Kidney glomerular epithelial cell (primary cell): ENCODE results near the gene FDXR.

ENCODE experiments used
- DNase-seq: peaks from one replicate; lab custom pipeline; 2025; lab: John Stamatoyannopoulos, UW

The FDXR gene

GRCh38 chr17:74898376-74898946 is 25.7 kb upstream of the FDXR start:
- no peak for DNase-seq

- no peak for DNase-seq
Observed at GRCh38 chr17:74893936-74894671, 21.3 kb upstream of the FDXR start.

DNA sequence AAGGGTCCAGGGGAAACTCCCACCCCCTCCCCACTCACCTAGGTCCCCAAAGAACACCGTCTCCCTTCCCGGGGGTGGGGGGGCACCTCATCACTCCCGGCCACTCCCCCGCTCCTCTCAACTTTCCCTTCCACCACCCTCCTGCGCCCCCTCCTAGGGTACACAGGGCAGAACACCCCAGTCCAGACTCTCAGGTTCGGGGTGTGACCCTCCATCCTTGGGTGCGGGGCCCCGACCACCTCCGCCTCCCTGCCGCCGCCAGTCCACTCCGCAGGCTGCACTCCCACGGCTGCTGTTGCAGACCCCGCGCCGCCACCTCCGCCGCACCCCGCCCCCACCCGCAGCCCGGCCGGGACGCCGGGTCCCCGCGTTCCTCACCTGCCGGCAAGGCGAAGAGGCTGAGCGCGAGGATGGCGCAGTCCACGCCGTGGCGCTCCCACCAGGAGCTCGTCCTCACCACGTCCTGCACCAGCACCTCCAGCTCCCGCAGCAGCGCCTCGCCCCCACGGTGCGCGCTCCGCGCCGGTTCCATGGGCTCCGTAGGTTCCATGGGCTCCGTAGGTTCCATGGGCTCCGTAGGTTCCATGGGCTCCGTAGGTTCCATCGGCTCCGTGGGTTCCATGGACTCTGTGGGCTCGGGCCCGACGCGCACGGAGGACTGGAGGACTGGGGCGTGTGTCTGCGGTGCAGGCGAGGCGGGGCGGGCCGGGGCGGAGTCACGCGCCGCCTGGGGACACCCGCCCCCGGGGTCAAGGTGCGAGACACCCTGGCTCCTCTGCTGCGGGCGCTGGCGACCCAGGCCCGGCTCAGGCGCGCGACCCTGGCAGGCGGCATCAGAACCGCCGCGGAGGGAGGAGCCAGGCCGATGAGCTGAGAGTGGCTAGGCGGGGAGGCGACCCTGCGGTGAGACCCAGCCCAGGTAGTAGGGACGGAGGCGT is 20.4 kb upstream of the FDXR start, which contains the start of gene FADS6:
Gene FADS6, minus strand, starts transcription at position 660 of the 938 bp plus-strand sequence. Its CDS starts 38 bp downstream, at position 622.
- no peak for DNase-seq

DNA sequence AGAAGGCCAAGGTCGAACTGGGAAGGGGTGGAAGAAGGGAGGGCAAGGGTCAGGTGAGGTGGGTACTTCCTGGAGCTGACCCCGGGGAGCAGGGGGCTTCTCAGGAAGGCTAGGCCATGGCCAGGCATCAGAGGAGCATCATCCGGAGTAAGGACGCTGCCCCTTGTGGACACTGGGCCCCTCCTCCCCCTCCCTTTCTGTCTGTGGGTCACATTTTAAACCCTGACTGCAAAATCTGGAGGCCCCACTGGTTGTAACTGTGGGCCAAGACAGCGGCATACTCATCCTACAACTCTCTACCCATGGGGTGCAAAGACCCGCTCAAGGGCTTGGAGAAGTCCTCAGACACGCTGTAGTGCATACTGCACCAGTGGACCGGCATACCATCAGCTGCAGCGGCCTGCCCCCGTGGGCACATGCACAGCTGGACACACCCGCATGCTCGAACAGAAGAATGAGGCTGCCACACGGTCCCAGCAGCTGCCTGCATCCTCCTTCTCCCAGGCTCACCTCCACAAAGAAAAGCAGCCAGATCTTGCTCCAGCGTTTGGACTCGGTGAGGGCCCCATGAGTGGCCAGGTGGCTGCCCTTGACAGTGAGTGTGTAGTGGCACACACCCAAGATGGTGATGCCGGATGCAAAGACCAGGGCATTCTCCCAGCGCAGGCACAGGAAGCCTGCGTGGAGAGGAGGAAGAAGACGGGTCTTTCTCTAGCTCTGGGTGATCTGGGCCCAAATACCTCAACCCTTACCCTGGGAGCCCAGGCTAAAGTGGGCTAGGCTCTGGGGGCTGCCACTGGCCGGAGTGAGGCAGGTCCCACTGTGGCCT is 19.4 kb upstream of the FDXR start:
- no peak for DNase-seq

DNA sequence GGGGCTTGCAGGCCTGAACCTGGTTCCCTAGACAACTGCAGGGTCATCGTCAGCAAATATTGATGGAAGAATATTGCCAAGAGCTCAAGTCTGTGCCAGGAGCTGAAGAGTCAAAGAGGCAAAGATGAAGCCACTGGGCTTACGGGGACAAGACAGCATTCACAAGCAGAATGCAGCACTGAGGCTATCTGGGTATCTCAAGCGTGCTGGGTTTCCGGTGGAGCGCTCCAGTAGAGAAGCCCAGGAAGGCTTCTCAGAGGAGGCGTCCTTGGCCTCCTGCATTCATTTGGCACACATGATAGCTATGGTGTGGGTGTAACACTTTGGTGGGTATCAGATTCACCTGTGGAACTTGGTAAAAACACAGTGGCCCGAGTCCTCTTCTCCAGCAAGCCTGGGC is 17.8 kb upstream of the FDXR start:
- no peak for DNase-seq

DNA sequence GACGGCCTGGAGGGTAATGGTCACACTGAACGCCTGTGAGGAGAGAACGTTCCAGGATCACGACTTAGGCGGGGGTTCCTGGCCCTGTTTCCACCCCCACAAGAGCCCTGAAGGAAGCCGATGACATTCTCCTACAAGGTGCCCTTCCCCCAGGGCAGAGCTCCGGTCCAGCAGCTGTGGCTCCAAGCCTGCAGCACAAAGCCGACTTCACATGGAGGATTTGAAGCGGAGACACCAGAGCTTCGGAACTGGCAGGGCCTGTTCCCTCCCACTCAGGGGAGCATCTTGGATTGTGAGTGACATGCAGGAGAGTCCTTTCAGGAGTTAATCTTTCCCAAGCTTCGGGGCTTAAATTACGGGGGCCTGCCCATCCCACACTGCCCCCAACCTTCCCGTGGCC is 15.7 kb upstream of the FDXR start:
- DNase-seq, result no peak

GRCh38 chr17:74883241-74883745 is 10.5 kb upstream of the FDXR start:
- DNase-seq, result no peak

GRCh38 chr17:74882517-74883240 is 9.9 kb upstream of the FDXR start:
- no peak for DNase-seq

- no peak for DNase-seq
Observed at GRCh38 chr17:74881073-74881472, 8.3 kb upstream of the FDXR start.

GRCh38 chr17:74879308-74879707 is 6.5 kb upstream of the FDXR start:
- no peak for DNase-seq

GRCh38 chr17:74878658-74879057 is 5.9 kb upstream of the FDXR start:
- DNase-seq, result no peak

- DNase-seq, result no peak
Observed at GRCh38 chr17:74877592-74878548, 5.1 kb upstream of the FDXR start.

DNA sequence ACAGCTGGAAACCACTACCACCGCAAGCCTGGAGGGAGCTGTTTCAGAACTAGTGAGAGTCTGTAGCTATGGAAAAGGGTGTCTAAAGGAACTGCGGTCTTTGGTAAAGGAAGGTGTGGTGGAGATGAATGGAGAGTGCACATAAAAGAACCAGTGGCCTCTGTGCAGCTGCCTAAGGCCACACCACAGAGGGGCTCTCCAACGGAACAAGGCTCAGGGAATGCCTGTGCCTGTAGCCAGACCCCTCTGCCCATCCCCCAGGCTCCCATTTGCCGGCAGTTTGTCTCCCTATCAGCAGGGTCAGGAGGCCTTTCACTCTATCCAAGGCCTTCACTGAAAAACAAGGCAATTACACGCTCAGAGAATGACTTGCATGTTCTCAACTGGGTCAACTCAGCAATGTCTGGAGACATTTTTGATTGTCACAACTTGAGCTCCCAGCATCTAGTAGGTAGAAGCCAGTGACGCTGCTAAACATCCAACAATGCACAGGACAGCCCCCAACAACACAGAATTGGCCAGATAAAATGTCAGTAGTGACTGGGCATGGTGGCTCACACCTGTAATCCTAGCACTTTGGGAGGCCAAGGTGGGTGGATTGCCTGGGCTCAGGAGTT is 3.3 kb upstream of the FDXR start:
- DNase-seq, result no peak

GRCh38 chr17:74875155-74875976 is 2.6 kb upstream of the FDXR start:
- no peak for DNase-seq

DNA sequence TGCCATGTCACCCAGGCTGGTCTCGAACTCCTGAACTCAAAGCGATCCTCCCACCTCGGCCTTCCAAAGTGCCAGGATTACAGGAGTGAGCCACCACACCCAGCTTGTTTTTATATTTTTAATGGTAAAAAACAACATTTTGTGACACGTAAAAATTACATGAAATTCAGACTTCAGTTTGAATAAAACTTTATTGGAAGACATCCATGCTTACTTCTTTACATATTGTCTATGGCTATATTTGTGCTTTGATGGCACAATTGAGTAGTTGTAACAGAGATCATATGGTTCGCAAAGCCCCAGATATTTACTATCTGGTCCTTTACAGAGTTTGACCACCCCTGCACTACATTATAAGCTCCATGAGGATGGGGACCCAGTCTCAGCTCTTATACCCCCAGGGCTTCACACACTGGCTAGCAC is 1.8 kb upstream of the FDXR start:
- no peak for DNase-seq

DNA sequence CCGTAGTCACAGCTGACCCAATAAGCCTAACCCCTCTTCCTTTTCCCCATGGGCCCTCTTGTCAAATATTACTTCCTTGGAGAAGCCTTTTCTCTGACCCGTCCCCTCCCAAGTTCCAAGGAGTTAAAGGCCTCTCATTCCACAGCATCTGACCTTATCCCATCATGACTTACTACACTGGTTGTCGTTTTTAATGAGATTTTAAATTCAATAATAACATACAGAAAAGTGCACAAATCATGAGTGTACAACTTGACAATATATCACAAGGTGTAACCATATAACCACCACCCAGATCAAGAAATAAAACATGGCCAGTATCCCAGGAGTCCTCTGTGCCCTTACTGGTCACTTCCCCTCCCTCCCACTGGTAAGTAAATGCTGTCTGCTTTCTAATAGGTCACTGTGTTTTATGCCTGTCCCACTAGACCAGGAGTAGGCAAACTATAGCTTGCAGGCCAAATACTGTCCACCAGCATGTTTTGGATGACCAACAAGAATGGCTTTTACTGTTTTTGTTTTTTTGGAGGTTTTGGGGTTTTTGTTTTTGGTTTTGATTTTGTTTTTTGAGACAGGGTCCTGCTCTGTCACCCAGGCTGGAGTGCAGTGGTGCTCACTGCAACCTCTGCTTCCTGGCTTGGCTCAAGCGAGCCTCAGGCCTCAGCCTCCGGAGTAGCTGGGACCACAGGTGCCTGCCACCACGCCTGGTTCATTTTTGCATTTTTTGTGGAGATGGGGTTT is 1.2 kb upstream of the FDXR start:
- DNase-seq, result peak; percentile 5

DNA sequence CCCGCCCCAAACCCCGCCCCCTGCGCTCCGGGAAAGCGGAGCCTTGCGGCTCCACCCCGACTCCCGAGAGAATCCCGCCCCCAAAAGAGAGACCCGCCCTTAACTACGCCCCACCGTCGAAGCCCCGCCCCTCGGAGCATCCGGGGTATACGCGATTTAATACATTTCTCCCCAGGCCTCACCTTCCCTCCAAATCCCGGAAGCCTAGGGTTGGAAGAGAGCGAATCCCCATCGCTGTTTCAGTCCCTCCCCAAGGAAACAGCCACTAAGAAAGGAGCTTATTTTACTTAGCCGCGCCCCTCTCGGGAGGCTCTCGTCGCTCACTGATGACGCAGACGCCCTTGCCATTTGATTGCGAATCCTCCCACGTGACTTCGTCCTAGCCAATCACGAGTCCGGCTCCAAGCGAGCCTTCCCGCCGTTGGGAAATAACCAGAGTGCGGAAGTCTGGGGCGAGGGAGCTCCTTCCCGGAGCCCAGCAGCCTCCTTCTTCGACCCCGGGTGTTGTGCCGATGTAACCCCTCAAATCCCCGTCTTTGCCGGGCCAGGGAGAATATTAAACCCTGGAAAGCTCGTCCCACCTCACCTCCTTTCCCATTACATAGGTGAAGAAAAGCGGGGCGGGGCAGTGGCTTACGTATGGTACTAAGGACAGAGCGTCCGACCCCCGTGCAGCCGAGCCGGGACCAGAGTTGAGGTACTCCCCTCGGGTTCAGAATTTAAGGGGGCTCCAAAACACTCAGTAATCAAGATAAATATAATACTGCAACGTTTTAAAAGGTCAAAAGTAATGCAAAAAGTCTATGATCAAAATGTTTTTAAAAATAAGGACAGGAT is 461 bp upstream of the FDXR start:
- peak; percentile 99 for DNase-seq
